ENCODE results near the gene GRM4.

GRCh38 chr6:34128045-34128444, 17.8 kb downstream of the GRM4 start:
- no peak for TF ChIP-seq CTCF (IDR thresholded peaks at IDR 0.05 in 8 of 11, conservative IDR thresholded peaks at IDR 0.05 in 3 of 11)
- no peak for TF ChIP-seq POLR2A (IDR thresholded peaks at IDR 0.05)
